Testis (tissue), 2 donors: ENCODE data around the gene TOP3A.

Experiments used
- POLR2A ChIP-seq: fragments of 450-650 bp; IDR thresholded peaks from one replicate; pipeline ENCODE4 v1.6.1; 2017; ENCODE audit warnings: antibody characterized with exemption, mild to moderate bottlenecking, moderate library complexity
- TF ChIP-seq, protein P1 (sequence below), 3 experiments: fragments of 450-650 bp in 2 of 3; fragments of 200-600 bp in 1 of 3; sonication (generic) in 1 of 3; IDR thresholded peaks; one replicate each; pipeline ENCODE4 v1.5.1; 2016 to 2019; ENCODE audit warnings: antibody characterized with exemption in 3 of 3, mild to moderate bottlenecking in 2 of 3, moderate library complexity in 1 of 3

DNA sequence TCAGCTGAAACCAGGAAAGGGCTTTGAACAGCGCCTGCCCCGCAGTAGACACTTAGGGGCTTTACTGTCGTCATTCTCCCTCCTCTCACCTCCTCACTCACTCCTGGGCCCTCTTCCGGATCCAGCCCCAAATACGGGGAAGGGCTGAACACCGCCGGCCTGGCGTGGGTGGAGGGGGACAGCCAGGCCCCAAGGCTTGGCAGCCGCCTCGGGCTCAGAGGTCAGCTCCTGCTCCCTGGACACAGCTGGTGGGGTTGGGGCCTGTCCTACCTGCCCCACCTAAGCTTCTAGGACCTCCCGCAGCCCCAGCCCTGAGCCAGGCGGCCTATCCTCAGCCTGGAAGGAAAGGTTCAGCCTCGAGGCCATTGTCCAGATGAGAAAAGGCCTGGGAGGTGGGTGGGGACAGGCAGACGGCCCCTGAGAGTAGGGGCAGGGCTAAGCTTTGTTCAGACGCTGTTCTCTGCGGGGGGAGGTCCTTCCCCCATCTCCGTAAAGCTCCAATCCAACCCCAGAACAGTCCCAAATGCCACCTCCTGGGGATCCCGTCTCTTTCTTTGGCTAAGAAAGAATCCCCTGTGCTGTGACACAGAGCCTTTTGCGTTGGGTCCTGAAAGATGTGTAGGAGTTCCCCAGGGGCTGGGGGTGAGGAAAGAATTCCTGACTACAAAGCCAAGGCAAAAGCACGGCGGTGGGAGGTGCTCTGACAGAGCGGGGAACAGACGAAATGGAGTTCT is 90.2 kb downstream of the TOP3A start:
- TF ChIP-seq, protein P1, sequence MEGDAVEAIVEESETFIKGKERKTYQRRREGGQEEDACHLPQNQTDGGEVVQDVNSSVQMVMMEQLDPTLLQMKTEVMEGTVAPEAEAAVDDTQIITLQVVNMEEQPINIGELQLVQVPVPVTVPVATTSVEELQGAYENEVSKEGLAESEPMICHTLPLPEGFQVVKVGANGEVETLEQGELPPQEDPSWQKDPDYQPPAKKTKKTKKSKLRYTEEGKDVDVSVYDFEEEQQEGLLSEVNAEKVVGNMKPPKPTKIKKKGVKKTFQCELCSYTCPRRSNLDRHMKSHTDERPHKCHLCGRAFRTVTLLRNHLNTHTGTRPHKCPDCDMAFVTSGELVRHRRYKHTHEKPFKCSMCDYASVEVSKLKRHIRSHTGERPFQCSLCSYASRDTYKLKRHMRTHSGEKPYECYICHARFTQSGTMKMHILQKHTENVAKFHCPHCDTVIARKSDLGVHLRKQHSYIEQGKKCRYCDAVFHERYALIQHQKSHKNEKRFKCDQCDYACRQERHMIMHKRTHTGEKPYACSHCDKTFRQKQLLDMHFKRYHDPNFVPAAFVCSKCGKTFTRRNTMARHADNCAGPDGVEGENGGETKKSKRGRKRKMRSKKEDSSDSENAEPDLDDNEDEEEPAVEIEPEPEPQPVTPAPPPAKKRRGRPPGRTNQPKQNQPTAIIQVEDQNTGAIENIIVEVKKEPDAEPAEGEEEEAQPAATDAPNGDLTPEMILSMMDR (IDR thresholded peaks at IDR 0.05), result no peak
- TF ChIP-seq POLR2A, result no peak
